Hematopoietic multipotent progenitor cell treated with erythropoietin and hydrocortisone succinate and interleukin-3 and kit ligand, for 15 days (in vitro differentiated cells): ENCODE measurements around the gene G6PC3.
"Not testable (repeated sequence)": the region's sequence is repeated elsewhere in the genome, so short reads cannot be mapped to it uniquely, and the experiment has no call there.

Source experiments
- DNase-seq: peaks from one replicate; pipeline ENCODE4 v3.0.0-alpha.2; 2015; ENCODE audit warnings: low spot score

G6PC3 gene

DNA sequence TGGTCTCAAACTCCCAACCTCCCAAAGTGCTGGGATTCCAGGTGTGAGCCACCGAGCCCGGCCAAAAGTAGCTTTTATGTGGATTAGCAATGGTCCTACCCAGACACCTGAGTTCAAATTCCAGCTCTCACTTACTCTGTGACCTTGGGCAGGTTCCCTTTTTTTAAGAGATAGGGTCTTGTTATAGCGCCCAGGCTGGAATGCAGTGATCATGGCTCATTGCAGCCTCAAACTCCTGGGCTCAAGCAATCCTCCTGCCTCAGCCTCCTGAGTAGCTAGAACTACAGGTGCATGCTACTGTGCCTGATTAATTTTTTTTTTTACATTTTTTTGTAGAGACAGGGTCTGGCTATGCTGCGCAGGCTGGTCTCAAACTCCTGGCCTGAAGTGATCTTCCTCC lies 36.3 kb downstream of the G6PC3 start:
- no peak for DNase-seq

- no peak for DNase-seq
Observed at GRCh38 chr17:44108440-44109311, 38.1 kb downstream of the G6PC3 start.

DNA sequence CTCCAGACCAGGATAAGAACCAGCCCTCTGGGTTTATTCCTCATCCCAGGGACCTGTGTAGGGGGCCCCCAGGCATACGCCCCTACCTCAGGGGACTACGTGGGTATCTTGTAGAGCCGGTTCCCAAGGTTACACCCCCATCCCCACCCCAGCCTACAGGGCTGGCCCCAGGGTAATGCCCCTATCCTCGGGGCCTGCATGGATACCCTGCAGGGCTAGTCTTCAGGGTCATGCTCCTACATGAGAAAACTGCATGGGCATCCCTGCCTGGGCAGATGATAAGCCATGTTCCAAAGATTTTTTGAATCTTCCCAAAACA lies 38.7 kb downstream of the G6PC3 start:
- no peak for DNase-seq

GRCh38 chr17:44110011-44110686 lies 39.6 kb downstream of the G6PC3 start:
- DNase-seq: no peak

- peak; percentile 39 for DNase-seq
Observed at GRCh38 chr17:44110823-44111633, 40.5 kb downstream of the G6PC3 start.

- DNase-seq: no peak
Observed at GRCh38 chr17:44111777-44112176, 41.2 kb downstream of the G6PC3 start.

- no peak for DNase-seq
Observed at GRCh38 chr17:44112284-44113280, 42.0 kb downstream of the G6PC3 start.

DNA sequence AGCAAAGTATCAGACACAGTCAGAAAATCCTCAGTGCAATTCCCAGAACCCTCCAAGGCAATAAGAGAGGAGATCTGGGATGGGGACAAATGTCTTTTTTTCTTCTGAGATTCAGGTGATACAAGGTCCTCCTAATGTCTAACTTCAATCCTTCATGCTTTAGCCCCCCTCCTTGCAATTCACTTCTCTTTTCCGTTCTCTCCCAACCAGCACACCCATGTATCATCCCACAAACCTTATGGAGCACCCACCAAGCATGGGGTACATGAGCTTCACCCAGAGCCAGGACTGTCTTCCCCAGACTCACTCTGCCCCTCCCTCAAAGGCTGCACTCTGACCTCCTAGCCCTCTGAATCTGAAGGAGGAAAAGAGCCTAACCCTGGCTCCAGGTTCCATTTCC lies 42.8 kb downstream of the G6PC3 start:
- DNase-seq: no peak

GRCh38 chr17:44113868-44114840 lies 43.6 kb downstream of the G6PC3 start:
- no peak for DNase-seq

GRCh38 chr17:44115585-44116415 lies 45.3 kb downstream of the G6PC3 start:
- DNase-seq: peak; percentile 33

DNA sequence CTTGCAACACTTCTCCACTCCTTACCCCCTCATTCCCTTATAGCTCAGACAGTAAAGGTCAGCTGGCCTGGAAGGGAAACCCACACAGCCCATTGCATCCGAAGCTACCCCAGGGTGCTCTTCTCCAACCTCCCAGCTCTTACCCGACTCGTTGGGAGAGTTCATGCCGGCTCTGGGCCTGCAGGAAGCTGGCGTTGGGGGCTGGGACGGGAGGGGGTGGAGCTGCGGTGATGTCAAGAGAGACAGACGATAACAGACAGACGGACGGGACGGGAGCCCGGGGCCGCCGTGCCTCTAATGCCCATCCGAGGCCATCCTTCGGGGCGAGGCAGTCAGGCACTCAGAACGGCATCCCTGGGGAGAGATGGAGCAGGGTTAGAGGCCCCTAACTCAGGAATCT lies 46.8 kb downstream of the G6PC3 start:
- DNase-seq: no peak

GRCh38 chr17:44118427-44119050 lies 48.0 kb downstream of the G6PC3 start:
- no peak for DNase-seq

- DNase-seq: no peak
Observed at GRCh38 chr17:44119062-44119461, 48.5 kb downstream of the G6PC3 start.

DNA sequence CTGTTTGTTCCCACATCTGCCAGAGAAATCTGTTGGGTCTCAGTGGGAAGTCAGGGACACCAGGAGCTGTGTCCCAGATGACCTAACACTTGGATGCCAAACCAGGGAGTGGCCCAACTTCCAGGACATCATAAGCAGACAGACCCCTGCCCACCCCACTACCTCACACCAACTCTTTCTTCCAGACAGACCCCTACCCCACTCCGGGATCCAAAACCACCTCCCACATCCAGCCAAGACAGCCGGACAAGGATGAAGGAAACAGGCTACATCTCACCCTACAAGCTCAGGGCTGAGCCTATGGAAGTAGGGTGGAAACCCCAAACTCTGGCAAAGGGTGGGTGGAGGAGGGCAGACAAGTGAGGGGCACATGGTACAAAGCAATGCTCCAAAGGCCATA lies 49.3 kb downstream of the G6PC3 start:
- DNase-seq: no peak

DNA sequence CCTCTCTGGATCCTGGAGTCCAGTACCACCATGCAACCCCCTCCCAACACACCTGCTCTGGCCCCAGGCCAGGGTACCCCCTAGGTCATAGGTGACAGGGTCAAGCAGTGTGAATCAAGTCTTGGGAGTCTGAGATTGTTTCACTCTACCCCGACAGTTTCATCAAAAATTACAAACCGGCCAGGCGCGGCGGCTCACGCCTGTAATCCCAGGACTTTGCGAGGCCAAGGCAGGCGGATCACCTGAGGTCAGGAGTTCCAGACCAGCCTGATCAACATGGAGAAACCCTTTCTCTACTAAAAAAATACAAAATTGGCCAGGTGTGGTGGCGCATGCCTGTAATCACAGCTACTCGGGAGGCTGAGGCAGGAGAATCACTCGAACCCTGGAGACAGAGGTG lies 49.7 kb downstream of the G6PC3 start:
- DNase-seq: not testable (repeated sequence)

GRCh38 chr17:44120851-44121605 lies 50.5 kb downstream of the G6PC3 start:
- no peak for DNase-seq

- no peak for DNase-seq
Observed at GRCh38 chr17:44121997-44122815, 51.7 kb downstream of the G6PC3 start.
